ENCODE results near the gene CLECL1.

- TF ChIP-seq CTCF (IDR thresholded peaks at IDR 0.05; ENCODE audit: low read length): no peak
- no peak for TF ChIP-seq EZH2 (optimal IDR thresholded peaks at IDR 0.05; ENCODE audit: low read depth, low read length)
Measured at GRCh38 chr12:9749640-9750039, 16.7 kb upstream of the CLECL1 start.

All from MM.1S (cell line).